Endothelial cell of umbilical vein (primary cell): Measurements from ENCODE around the gene FAM174B. TPM values are rescaled to one million over a fixed set of nuclear protein-coding genes. Genes with fewer than 3 reads are reported as not detected.

Experiments
- BruUV-seq: library from RNA; stranded (reverse); fragments of 400-500 nt; replicated peaks from 2 replicates; lab custom pipeline; 2021; lab: Mats Ljungman, UMichigan
- CTCF ChIA-PET: fragments of 300-600, 350-600 bp; sonication (Branson Sonifier 250); formaldehyde crosslinking; loops from one replicate; lab custom pipeline; 2021; ENCODE audit warnings: antibody characterized with exemption, inconsistent platforms; lab: Charles Lee
- POLR2A ChIA-PET: fragments of 300-600, 350-600 bp; sonication (Branson Sonifier 250); formaldehyde crosslinking; loops from one replicate; lab custom pipeline; 2021; ENCODE audit warnings: antibody characterized with exemption, inconsistent platforms; lab: Charles Lee
- DNase-seq: peaks from one replicate; pipeline ENCODE4 v3.0.0-alpha.2; 2011; ENCODE audit warnings: low read depth, low spot score
- FAIRE-seq: peaks from 2 replicates; lab custom pipeline; 2011; peaks lifted over from hg19 to GRCh38; lab: Jason Lieb, UNC
- H2AFZ ChIP-seq: 2 replicates; pipeline ENCODE4 v1.6.0; 2012; ENCODE audit warnings: low read depth, low read length, control low read depth, inconsistent platforms
- H3K27ac ChIP-seq: 2 replicates; pipeline ENCODE4 v1.5.1; 2011; ENCODE audit warnings: low read depth, mild to moderate bottlenecking, control low read depth, low read length, moderate library complexity; ENCODE audit not compliant: insufficient read depth
- H3K27me3 ChIP-seq, 2 experiments: 2 replicates each; pipeline versions ENCODE4 v1.6.0 to v1.6.1; 2011; ENCODE audit warnings: low read length in 2 of 2, mixed read lengths in 1 of 2; ENCODE audit not compliant: control insufficient read depth in 2 of 2, insufficient read depth in 2 of 2
- H3K36me3 ChIP-seq, 2 experiments: 2 replicates in 1 of 2; 3 replicates in 1 of 2; pipeline ENCODE4 v1.5.1; 2011; ENCODE audit warnings: low read length in 2 of 2, mild to moderate bottlenecking in 1 of 2, moderate library complexity in 1 of 2; ENCODE audit not compliant: control insufficient read depth in 2 of 2, insufficient read depth in 2 of 2; ENCODE audit errors: extremely low read depth in 1 of 2
- H3K4me1 ChIP-seq: 3 replicates; pipeline ENCODE4 v1.5.1; 2011; ENCODE audit warnings: mild to moderate bottlenecking, low read length; ENCODE audit not compliant: control insufficient read depth, insufficient read depth; ENCODE audit errors: extremely low read depth
- H3K4me2 ChIP-seq: 2 replicates; pipeline ENCODE4 v1.6.1; 2011; ENCODE audit warnings: low read length, control low read depth, mixed read lengths; ENCODE audit not compliant: insufficient read depth
- H3K4me3 ChIP-seq, 3 experiments: fragments of 200-600 bp in 1 of 3; sonication (generic), shearing (Covaris generic) in 1 of 3; replicated peaks in 1 of 3; 2 replicates each; pipeline ENCODE4 v1.5.1; 2011 to 2016; ENCODE audit warnings: control low read depth in 3 of 3, low read length in 3 of 3, mild to moderate bottlenecking in 2 of 3, inconsistent platforms in 1 of 3, low read depth in 1 of 3, moderate library complexity in 1 of 3; ENCODE audit not compliant: insufficient read depth in 1 of 3
- H3K79me2 ChIP-seq: 2 replicates; pipeline ENCODE4 v1.6.0; 2012; ENCODE audit warnings: low read length, inconsistent platforms; ENCODE audit not compliant: control insufficient read depth, insufficient read depth
- H3K9ac ChIP-seq: replicated peaks from 2 replicates; pipeline ENCODE3; 2011; ENCODE audit warnings: low read length, control low read depth; ENCODE audit not compliant: insufficient read depth; ENCODE audit errors: extremely low read depth
- H3K9me1 ChIP-seq: replicated peaks from 3 replicates; pipeline ENCODE4 v1.6.0; 2011; ENCODE audit warnings: mild to moderate bottlenecking, low read length; ENCODE audit not compliant: control insufficient read depth, insufficient read depth; ENCODE audit errors: extremely low read depth
- H3K9me3 ChIP-seq: replicated peaks from 2 replicates; pipeline ENCODE4 v1.5.1; 2012; ENCODE audit warnings: low read length, inconsistent platforms; ENCODE audit not compliant: control insufficient read depth, insufficient read depth
- H4K20me1 ChIP-seq: replicated peaks from 2 replicates; pipeline ENCODE3; 2011; ENCODE audit warnings: mild to moderate bottlenecking, low read length; ENCODE audit not compliant: control insufficient read depth, insufficient read depth; ENCODE audit errors: extremely low read depth
- CTCF ChIP-seq, 2 donors: IDR thresholded peaks; 1 replicate in 1 of 2; 2 replicates in 1 of 2; pipeline ENCODE4 v1.5.1; 2011; ENCODE audit warnings: low read length in 2 of 2, mild to moderate bottlenecking in 2 of 2, moderate library complexity in 2 of 2, control low read depth in 1 of 2, inconsistent platforms in 1 of 2, low read depth in 1 of 2; ENCODE audit not compliant: insufficient read depth in 1 of 2; ENCODE audit errors: extremely low read depth in 1 of 2
- EZH2 ChIP-seq: IDR thresholded peaks from 2 replicates; pipeline ENCODE4 v1.6.1; 2012; ENCODE audit warnings: borderline replicate concordance, low read depth, mild to moderate bottlenecking, moderate library complexity, low read length, inconsistent platforms; ENCODE audit not compliant: severe bottlenecking
- FOS ChIP-seq: IDR thresholded peaks from 2 replicates; pipeline ENCODE4 v1.6.1; 2011; ENCODE audit warnings: mild to moderate bottlenecking, low read length, moderate library complexity, borderline replicate concordance; ENCODE audit not compliant: insufficient read depth
- GATA2 ChIP-seq: IDR thresholded peaks from 2 replicates; pipeline ENCODE4 v1.7.0; 2011; ENCODE audit warnings: low read depth, mild to moderate bottlenecking, moderate library complexity, mixed read lengths, low read length; ENCODE audit not compliant: insufficient read length, insufficient read depth
- JUN ChIP-seq: IDR thresholded peaks from 2 replicates; pipeline ENCODE4 v1.6.1; 2011; ENCODE audit warnings: borderline replicate concordance, low read depth; ENCODE audit not compliant: insufficient read length, insufficient read depth
- MAX ChIP-seq: IDR thresholded peaks from 2 replicates; pipeline ENCODE4 v1.6.1; 2011; ENCODE audit not compliant: insufficient read depth, insufficient read length
- MYC ChIP-seq: IDR thresholded peaks from one replicate; pipeline ENCODE4 v1.6.1; 2011; ENCODE audit warnings: mild to moderate bottlenecking, low read depth, low read length
- POLR2A ChIP-seq: IDR thresholded peaks from 2 replicates; pipeline ENCODE4 v1.6.1; 2012; ENCODE audit warnings: low read depth, mild to moderate bottlenecking, control low read depth, low read length
- POLR2AphosphoS5 ChIP-seq: IDR thresholded peaks from 2 replicates; pipeline ENCODE4 v1.6.1; 2012; ENCODE audit warnings: low read depth, mild to moderate bottlenecking, control low read depth, low read length, moderate library complexity; ENCODE audit not compliant: insufficient read depth
- dilution Hi-C: fragments of 300-500 bp; cut with MboI; formaldehyde crosslinking; loops from one replicate; pipeline ENCODE4 v1.15.0; 2019; ENCODE audit warnings: low sequenced_read_pairs; ENCODE audit not compliant: extremely low pct_ligation_motif_present
- intact Hi-C: fragments of 100-400 bp; cut with micrococcal nuclease; formaldehyde crosslinking; loops from one replicate; pipeline ENCODE4 v1.10.0; 2022
- polyA plus RNA-seq, 4 experiments: library from polyadenylated mRNA; depleted of rRNA in 3 of 4; stranded (reverse) in 3 of 4; unstranded in 1 of 4; fragments of >200 nt; gene quantifications; 2 replicates each; pipeline versions ENCODE4 v1.2.1 to v1.2.3, GENCODE V29; 2011 to 2012; ENCODE audit warnings: missing spikeins in 1 of 4
- total RNA-seq: library from RNA; stranded (reverse); gene quantifications from 2 replicates; pipeline ENCODE4 v1.2.3, GENCODE V29; 2021

The FAM174B gene
- total and polyA plus RNA-seq, 2 donors (not counting 3 experiments of a cell fraction or from before 2014, with no cell fraction given), result 25.9 to 30.2 TPM

DNA sequence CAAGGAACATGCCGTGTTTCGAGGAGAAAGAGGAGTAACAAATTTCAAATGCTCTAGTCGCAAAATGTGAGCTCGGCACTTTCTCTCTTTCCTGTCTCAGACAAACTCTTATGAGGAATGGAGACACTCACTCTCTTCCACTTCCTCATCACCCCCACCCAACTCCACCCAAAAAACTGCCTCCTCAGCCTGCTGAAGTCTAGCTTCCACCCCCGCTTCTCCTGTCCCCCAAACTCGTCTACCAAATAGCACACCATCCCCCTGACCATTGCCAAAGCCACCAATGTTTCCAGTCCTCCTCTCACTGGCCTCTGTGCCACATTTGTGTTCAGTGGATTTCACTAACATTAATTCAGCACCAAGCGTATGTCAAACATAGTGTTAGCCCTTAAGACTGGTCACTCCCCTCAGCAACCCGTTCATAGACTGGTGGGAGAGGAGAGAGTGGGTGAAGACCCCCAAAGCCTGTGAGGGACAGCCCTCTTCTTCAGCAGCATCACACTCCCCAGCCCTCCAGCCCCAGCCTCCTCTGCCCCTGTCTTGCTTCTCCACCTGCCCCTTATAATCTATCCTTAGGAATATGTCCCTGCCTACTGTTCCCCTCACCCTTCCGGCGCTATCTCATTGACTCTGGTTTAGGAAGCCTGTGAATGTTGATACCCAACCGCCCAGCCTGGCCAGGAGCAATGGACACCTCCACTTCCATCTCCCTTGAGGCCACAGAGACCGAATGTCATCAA, 77.3 kb downstream of the FAM174B start:
- Histone ChIP-seq H3K4me1 (no peaks in the 10 kb centered on the region), H3K36me3 (no peaks in the 10 kb centered on the region), H3K9ac (no peak overlapping the region), H3K27me3 (peaks cover 2 to 3% of the 10 kb centered on the region in 2 experiments), H3K79me2 (no peaks in the 10 kb centered on the region), H3K4me3 (no peak overlapping the region), H4K20me1 (no peaks in the 10 kb centered on the region), H3K27ac (no peak overlapping the region), H3K4me2 (no peak overlapping the region), H2AFZ (no peak overlapping the region), H3K9me3 (no peaks in the 10 kb centered on the region), H3K9me1 (no peaks in the 10 kb centered on the region)
- FAIRE-seq (no peak), DNase-seq (no peak)
- ChIA-PET CTCF (no interaction called here), POLR2A (no interaction called here)
- no peak for TF ChIP-seq CTCF (IDR thresholded peaks at IDR 0.05; ENCODE audit: extremely low read depth in 1 of 2, insufficient read depth in 1 of 2, low read depth in 1 of 2, low read length in 2 of 2)
- TF ChIP-seq POLR2AphosphoS5, result no peak
- TF ChIP-seq JUN, result no peak
- intact Hi-C loops (no loop called here), dilution Hi-C loops (no loop called here)
- no TSS peak for BruUV-seq

- ChIA-PET POLR2A (no interaction called here), CTCF (interaction anchor here (1.2 kb wide), 1 partner anchor 55 kb away, joined by 4 read pairs; no protein-coding TSS in a partner anchor)
- no peak overlapping the region for H2AFZ ChIP-seq
- DNase-seq (no peak), FAIRE-seq (no peak)
- no peak overlapping the region for H3K4me3 ChIP-seq
- H3K36me3 ChIP-seq, result no peaks in the 10 kb centered on the region
- BruUV-seq, result no TSS peak
- H3K27me3 ChIP-seq, result peaks cover 1 to 2% of the 10 kb centered on the region in 2 experiments
- no peaks in the 10 kb centered on the region for H3K79me2 ChIP-seq
- intact Hi-C loops (no loop called here), dilution Hi-C loops (no loop called here)
- H3K27ac ChIP-seq, result no peak overlapping the region
- no peaks in the 10 kb centered on the region for H3K9me3 ChIP-seq
- TF ChIP-seq MAX (no peak), EZH2 (no peak), POLR2AphosphoS5 (no peak), JUN (no peak), POLR2A (no peak), FOS (no peak), CTCF (IDR thresholded peaks at IDR 0.05; ENCODE audit: extremely low read depth in 1 of 2, insufficient read depth in 1 of 2, low read depth in 1 of 2, low read length in 2 of 2) (no peak), MYC (no peak), GATA2 (no peak)
- no peak overlapping the region for H3K4me2 ChIP-seq
- no peak overlapping the region for H3K9ac ChIP-seq
- no peaks in the 10 kb centered on the region for H3K4me1 ChIP-seq
- H3K9me1 ChIP-seq, result no peaks in the 10 kb centered on the region
- H4K20me1 ChIP-seq, result no peaks in the 10 kb centered on the region
Measured at GRCh38 chr15:92576597-92577200, 78.9 kb downstream of the FAM174B start.
